OCI-LY3 (cell line): ENCODE data around the gene DSTN.

Experiments used
- CTCF ChIP-seq: fragments of 200-600, 300-600 bp; sonication (generic); IDR thresholded peaks from 2 replicates; pipeline ENCODE4 v1.5.1; 2014; ENCODE audit warnings: antibody characterized with exemption, low read length, low read depth
- EZH2phosphoT487 ChIP-seq: fragments of 200-600 bp; shearing (Covaris generic); IDR thresholded peaks from 2 replicates; pipeline ENCODE4 v1.6.1; 2018; ENCODE audit warnings: antibody characterized with exemption, mixed run types, low read depth

GRCh38 chr20:17525650-17526049 lies 44.2 kb upstream of the DSTN start:
- no peak for TF ChIP-seq CTCF
- TF ChIP-seq EZH2phosphoT487: no peak
